GM23338 (cell line): ENCODE results near the gene ATP9B. TPM values are rescaled to one million over a fixed set of nuclear protein-coding genes. Genes with fewer than 3 reads are reported as not detected.

Experiments
- CREB1 ChIP-seq: fragments of 250-450 bp; sonication (Bioruptor Pico); IDR thresholded peaks from 2 replicates; pipeline ENCODE4 v1.5.0; 2020; ENCODE audit warnings: low read depth, mild to moderate bottlenecking, moderate library complexity
- EZH2phosphoT487 ChIP-seq: fragments of 200-600 bp; sonication (generic); IDR thresholded peaks from one replicate; pipeline ENCODE4 v1.8.1; 2018; ENCODE audit warnings: antibody characterized with exemption; ENCODE audit not compliant: unreplicated experiment
- JUNB ChIP-seq: IDR thresholded peaks from one replicate; pipeline ENCODE4 v1.6.1; 2016; ENCODE audit warnings: antibody characterized with exemption; ENCODE audit not compliant: unreplicated experiment
- NANOG ChIP-seq: IDR thresholded peaks from 2 replicates; pipeline ENCODE4 v1.6.1; 2016; ENCODE audit warnings: antibody characterized with exemption, borderline replicate concordance
- POLR2AphosphoS5 ChIP-seq: IDR thresholded peaks from 2 replicates; pipeline ENCODE4 v1.6.1; 2016; ENCODE audit warnings: antibody characterized with exemption, low read depth
- ZNF114 ChIP-seq: fragments of 250-450 bp; sonication (Bioruptor Pico); IDR thresholded peaks from 2 replicates; pipeline ENCODE4 v1.5.0; 2020; ENCODE audit warnings: mild to moderate bottlenecking, moderate library complexity
- ZNF331 ChIP-seq: fragments of 250-450 bp; sonication (Bioruptor Pico); IDR thresholded peaks from 2 replicates; pipeline ENCODE4 v1.5.0; 2020; ENCODE audit warnings: low read depth, mild to moderate bottlenecking, moderate library complexity
- polyA plus RNA-seq: library from polyadenylated mRNA; unstranded; fragments of >200 nt; fragmentation: Nextera tagmentation; extraction: Ambion mirVana; gene quantifications from 2 replicates; pipeline ENCODE4 v1.2.1, GENCODE V29; 2016
- total RNA-seq: library from RNA; depleted of rRNA; stranded (reverse); fragments of >200 nt; shearing (Covaris generic); gene quantifications from 2 replicates; pipeline ENCODE4 v1.2.3, GENCODE V29; 2014
- TF ChIP-seq, protein P1 (sequence below): fragments of 250-450 bp; sonication (Bioruptor Pico); IDR thresholded peaks from 2 replicates; pipeline ENCODE4 v1.5.0; 2020; ENCODE audit warnings: mild to moderate bottlenecking, moderate library complexity
- TF ChIP-seq, protein P2 (sequence below): IDR thresholded peaks from one replicate; pipeline ENCODE4 v1.6.1; 2018; ENCODE audit warnings: antibody characterized with exemption; ENCODE audit not compliant: unreplicated experiment
- TF ChIP-seq, protein P3 (sequence below), 2 experiments: fragments of 200-600 bp in 1 of 2; sonication (generic) in 1 of 2; conservative IDR thresholded peaks; 2 replicates each; pipeline versions ENCODE4 v1.5.1 to v1.6.1; 2016 to 2017; ENCODE audit warnings: antibody characterized with exemption in 2 of 2, low read depth in 2 of 2, mild to moderate bottlenecking in 2 of 2, moderate library complexity in 1 of 2

Gene ATP9B
- total and polyA plus RNA-seq, 2 experiments from 2014 or later: 14.2 to 25.6 TPM

DNA sequence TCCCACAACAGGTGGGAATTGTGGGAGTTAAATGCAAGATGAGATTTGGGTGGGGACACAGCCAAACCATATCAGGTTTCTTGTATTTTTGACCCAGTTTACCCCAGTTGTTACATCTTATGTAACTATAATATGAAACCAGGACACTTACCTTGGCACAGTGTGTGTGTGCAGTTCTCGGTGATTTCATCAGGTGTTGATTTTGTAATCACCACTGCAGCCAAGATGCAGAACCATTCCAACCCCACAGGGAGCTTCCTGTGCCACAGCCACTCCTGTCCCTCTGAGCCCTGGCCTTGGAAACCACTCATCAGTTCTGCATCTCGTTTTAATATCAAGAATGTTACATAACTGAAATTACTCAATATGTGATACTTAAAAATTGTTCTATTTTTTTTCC, 31.8 kb downstream of the ATP9B start (continued):
- TF ChIP-seq, protein P1, sequence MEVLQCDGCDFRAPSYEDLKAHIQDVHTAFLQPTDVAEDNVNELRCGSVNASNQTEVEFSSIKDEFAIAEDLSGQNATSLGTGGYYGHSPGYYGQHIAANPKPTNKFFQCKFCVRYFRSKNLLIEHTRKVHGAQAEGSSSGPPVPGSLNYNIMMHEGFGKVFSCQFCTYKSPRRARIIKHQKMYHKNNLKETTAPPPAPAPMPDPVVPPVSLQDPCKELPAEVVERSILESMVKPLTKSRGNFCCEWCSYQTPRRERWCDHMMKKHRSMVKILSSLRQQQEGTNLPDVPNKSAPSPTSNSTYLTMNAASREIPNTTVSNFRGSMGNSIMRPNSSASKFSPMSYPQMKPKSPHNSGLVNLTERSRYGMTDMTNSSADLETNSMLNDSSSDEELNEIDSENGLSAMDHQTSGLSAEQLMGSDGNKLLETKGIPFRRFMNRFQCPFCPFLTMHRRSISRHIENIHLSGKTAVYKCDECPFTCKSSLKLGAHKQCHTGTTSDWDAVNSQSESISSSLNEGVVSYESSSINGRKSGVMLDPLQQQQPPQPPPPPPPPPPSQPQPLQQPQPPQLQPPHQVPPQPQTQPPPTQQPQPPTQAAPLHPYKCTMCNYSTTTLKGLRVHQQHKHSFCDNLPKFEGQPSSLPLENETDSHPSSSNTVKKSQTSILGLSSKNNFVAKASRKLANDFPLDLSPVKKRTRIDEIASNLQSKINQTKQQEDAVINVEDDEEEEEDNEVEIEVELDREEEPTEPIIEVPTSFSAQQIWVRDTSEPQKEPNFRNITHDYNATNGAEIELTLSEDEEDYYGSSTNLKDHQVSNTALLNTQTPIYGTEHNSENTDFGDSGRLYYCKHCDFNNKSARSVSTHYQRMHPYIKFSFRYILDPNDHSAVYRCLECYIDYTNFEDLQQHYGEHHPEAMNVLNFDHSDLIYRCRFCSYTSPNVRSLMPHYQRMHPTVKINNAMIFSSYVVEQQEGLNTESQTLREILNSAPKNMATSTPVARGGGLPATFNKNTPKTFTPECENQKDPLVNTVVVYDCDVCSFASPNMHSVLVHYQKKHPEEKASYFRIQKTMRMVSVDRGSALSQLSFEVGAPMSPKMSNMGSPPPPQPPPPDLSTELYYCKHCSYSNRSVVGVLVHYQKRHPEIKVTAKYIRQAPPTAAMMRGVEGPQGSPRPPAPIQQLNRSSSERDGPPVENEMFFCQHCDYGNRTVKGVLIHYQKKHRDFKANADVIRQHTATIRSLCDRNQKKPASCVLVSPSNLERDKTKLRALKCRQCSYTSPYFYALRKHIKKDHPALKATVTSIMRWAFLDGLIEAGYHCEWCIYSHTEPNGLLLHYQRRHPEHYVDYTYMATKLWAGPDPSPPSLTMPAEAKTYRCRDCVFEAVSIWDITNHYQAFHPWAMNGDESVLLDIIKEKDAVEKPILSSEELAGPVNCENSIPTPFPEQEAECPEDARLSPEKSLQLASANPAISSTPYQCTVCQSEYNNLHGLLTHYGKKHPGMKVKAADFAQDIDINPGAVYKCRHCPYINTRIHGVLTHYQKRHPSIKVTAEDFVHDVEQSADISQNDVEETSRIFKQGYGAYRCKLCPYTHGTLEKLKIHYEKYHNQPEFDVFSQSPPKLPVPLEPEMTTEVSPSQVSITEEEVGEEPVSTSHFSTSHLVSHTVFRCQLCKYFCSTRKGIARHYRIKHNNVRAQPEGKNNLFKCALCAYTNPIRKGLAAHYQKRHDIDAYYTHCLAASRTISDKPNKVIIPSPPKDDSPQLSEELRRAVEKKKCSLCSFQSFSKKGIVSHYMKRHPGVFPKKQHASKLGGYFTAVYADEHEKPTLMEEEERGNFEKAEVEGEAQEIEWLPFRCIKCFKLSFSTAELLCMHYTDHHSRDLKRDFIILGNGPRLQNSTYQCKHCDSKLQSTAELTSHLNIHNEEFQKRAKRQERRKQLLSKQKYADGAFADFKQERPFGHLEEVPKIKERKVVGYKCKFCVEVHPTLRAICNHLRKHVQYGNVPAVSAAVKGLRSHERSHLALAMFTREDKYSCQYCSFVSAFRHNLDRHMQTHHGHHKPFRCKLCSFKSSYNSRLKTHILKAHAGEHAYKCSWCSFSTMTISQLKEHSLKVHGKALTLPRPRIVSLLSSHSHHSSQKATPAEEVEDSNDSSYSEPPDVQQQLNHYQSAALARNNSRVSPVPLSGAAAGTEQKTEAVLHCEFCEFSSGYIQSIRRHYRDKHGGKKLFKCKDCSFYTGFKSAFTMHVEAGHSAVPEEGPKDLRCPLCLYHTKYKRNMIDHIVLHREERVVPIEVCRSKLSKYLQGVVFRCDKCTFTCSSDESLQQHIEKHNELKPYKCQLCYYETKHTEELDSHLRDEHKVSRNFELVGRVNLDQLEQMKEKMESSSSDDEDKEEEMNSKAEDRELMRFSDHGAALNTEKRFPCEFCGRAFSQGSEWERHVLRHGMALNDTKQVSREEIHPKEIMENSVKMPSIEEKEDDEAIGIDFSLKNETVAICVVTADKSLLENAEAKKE (CRISPR knock-in tag): no peak
- TF ChIP-seq, protein P2, sequence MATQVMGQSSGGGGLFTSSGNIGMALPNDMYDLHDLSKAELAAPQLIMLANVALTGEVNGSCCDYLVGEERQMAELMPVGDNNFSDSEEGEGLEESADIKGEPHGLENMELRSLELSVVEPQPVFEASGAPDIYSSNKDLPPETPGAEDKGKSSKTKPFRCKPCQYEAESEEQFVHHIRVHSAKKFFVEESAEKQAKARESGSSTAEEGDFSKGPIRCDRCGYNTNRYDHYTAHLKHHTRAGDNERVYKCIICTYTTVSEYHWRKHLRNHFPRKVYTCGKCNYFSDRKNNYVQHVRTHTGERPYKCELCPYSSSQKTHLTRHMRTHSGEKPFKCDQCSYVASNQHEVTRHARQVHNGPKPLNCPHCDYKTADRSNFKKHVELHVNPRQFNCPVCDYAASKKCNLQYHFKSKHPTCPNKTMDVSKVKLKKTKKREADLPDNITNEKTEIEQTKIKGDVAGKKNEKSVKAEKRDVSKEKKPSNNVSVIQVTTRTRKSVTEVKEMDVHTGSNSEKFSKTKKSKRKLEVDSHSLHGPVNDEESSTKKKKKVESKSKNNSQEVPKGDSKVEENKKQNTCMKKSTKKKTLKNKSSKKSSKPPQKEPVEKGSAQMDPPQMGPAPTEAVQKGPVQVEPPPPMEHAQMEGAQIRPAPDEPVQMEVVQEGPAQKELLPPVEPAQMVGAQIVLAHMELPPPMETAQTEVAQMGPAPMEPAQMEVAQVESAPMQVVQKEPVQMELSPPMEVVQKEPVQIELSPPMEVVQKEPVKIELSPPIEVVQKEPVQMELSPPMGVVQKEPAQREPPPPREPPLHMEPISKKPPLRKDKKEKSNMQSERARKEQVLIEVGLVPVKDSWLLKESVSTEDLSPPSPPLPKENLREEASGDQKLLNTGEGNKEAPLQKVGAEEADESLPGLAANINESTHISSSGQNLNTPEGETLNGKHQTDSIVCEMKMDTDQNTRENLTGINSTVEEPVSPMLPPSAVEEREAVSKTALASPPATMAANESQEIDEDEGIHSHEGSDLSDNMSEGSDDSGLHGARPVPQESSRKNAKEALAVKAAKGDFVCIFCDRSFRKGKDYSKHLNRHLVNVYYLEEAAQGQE: no peak
- TF ChIP-seq NANOG (no peak), CREB1 (CRISPR knock-in tag) (no peak), EZH2phosphoT487 (no peak), POLR2AphosphoS5 (no peak), ZNF331 (CRISPR knock-in tag) (no peak), JUNB (no peak), ZNF114 (no peak)
- TF ChIP-seq, protein P3, sequence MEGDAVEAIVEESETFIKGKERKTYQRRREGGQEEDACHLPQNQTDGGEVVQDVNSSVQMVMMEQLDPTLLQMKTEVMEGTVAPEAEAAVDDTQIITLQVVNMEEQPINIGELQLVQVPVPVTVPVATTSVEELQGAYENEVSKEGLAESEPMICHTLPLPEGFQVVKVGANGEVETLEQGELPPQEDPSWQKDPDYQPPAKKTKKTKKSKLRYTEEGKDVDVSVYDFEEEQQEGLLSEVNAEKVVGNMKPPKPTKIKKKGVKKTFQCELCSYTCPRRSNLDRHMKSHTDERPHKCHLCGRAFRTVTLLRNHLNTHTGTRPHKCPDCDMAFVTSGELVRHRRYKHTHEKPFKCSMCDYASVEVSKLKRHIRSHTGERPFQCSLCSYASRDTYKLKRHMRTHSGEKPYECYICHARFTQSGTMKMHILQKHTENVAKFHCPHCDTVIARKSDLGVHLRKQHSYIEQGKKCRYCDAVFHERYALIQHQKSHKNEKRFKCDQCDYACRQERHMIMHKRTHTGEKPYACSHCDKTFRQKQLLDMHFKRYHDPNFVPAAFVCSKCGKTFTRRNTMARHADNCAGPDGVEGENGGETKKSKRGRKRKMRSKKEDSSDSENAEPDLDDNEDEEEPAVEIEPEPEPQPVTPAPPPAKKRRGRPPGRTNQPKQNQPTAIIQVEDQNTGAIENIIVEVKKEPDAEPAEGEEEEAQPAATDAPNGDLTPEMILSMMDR (conservative IDR thresholded peaks at IDR 0.05; ENCODE audit: low read depth in 2 of 2): no peak
